Liver (tissue), 3 donors: ENCODE data around the gene ADCYAP1R1.

ENCODE experiments used
- EGR1 ChIP-seq, 2 donors: IDR thresholded peaks; 2 replicates each; pipeline ENCODE4 v1.6.1; 2016 to 2018; ENCODE audit warnings: antibody characterized with exemption in 2 of 2, low read depth in 2 of 2
- GABPA ChIP-seq, 2 donors: IDR thresholded peaks in 1 of 2; conservative IDR thresholded peaks in 1 of 2; 2 replicates each; pipeline ENCODE4 v1.6.1; 2016; ENCODE audit warnings: antibody characterized with exemption in 2 of 2, mild to moderate bottlenecking in 1 of 2, moderate library complexity in 1 of 2
- HNF4G ChIP-seq: IDR thresholded peaks from 2 replicates; pipeline ENCODE4 v1.6.1; 2016; ENCODE audit warnings: antibody characterized with exemption
- JUND ChIP-seq, 2 donors: IDR thresholded peaks; 2 replicates each; pipeline ENCODE4 v1.6.1; 2016; ENCODE audit warnings: antibody characterized with exemption in 2 of 2
- REST ChIP-seq: IDR thresholded peaks from 2 replicates; pipeline ENCODE4 v1.6.1; 2016; ENCODE audit warnings: antibody characterized with exemption, mild to moderate bottlenecking
- YY1 ChIP-seq: IDR thresholded peaks from 2 replicates; pipeline ENCODE4 v1.6.1; 2016; ENCODE audit warnings: antibody characterized with exemption, mild to moderate bottlenecking
- TF ChIP-seq, protein P1 (sequence below): fragments of 150-350 bp; IDR thresholded peaks from 2 replicates; pipeline ENCODE4 v1.5.1; 2017; ENCODE audit warnings: improper control_type of control experiment, low read depth, low read length; ENCODE audit not compliant: missing input control
- TF ChIP-seq, protein P2 (sequence below): IDR thresholded peaks from 2 replicates; pipeline ENCODE4 v1.6.1; 2016; ENCODE audit warnings: antibody characterized with exemption
- TF ChIP-seq, protein P3 (sequence below): IDR thresholded peaks from 2 replicates; pipeline ENCODE4 v1.6.1; 2016; ENCODE audit warnings: antibody characterized with exemption
- donor health status: healthy.
- donor health status: healthy.

DNA sequence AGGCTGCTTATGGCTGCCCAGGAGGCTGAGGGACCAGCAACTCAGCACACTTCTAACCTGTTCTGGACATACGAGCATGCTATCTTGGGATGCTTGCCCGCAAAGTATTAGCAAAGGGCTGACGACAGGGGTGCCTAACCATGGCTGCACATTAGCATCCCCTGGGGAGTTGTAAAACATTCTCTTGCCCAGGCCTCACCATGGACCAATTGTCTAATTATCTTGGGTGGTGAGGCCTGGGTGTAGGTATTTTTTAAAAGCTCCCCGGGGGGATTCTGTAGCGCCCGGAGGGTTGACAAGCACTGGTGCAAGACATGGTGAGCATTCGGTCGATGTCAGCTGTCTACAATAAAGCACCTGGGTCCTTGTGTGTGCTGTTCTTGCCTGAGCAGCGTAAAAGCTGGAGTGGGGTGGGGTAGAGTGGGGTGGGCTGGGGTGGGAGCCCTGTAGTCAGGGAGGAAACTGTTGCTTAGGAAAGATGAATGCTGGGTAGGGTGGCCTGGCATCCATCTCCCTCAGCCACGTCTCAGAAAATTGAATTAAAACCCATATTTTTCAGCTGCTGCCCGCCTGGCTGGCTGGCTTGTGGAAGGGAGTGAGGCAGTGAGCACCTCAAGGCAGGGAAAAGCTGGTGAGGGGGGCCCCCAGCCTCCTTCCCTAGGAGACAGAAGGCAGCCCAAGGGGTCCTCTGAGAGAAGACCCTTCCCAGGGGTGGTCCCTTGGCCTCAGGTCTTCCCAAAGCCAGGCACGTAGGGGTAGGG, 2.9 kb upstream of the ADCYAP1R1 start:
- TF ChIP-seq, protein P1, sequence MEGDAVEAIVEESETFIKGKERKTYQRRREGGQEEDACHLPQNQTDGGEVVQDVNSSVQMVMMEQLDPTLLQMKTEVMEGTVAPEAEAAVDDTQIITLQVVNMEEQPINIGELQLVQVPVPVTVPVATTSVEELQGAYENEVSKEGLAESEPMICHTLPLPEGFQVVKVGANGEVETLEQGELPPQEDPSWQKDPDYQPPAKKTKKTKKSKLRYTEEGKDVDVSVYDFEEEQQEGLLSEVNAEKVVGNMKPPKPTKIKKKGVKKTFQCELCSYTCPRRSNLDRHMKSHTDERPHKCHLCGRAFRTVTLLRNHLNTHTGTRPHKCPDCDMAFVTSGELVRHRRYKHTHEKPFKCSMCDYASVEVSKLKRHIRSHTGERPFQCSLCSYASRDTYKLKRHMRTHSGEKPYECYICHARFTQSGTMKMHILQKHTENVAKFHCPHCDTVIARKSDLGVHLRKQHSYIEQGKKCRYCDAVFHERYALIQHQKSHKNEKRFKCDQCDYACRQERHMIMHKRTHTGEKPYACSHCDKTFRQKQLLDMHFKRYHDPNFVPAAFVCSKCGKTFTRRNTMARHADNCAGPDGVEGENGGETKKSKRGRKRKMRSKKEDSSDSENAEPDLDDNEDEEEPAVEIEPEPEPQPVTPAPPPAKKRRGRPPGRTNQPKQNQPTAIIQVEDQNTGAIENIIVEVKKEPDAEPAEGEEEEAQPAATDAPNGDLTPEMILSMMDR, result no peak
- TF ChIP-seq GABPA (IDR thresholded peaks at IDR 0.05 in 1 of 2, conservative IDR thresholded peaks at IDR 0.05 in 1 of 2) (no peak), REST (no peak), JUND (IDR thresholded peaks at IDR 0.05) (no peak), HNF4G (no peak), YY1 (no peak), EGR1 (IDR thresholded peaks at IDR 0.05; ENCODE audit: low read depth in 2 of 2) (no peak)
- TF ChIP-seq, protein P2, sequence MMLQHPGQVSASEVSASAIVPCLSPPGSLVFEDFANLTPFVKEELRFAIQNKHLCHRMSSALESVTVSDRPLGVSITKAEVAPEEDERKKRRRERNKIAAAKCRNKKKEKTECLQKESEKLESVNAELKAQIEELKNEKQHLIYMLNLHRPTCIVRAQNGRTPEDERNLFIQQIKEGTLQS, result no peak
- TF ChIP-seq, protein P3, sequence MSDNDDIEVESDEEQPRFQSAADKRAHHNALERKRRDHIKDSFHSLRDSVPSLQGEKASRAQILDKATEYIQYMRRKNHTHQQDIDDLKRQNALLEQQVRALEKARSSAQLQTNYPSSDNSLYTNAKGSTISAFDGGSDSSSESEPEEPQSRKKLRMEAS, result no peak
